ENCODE results near the gene GGCX.
"Not testable (repeated sequence)": the region's sequence is repeated elsewhere in the genome, so short reads cannot be mapped to it uniquely, and the experiment has no call there.

Gene GGCX

GRCh38 chr2:85548608-85548900, 12.7 kb downstream of the GGCX start:
- ChIA-PET CTCF (interaction anchor here (1.0 to 28.0 kb wide), 6 partner anchors 10 to 215 kb away, joined by 3 to 584 read pairs (median 64); partner anchors contain the start of genes GGCX, MAT2A and SH2D6), POLR2A (interaction anchor here (1.2 to 6.7 kb wide), 3 partner anchors 9 to 129 kb away, joined by 3 to 69 read pairs (median 6); partner anchors contain the start of gene MAT2A)

GRCh38 chr2:85547859-85548607, 13.3 kb downstream of the GGCX start:
- H3K4me3 ChIP-seq (ENCODE audit: control insufficient read depth in 1 of 7, extremely low read depth in 1 of 7, insufficient read depth in 4 of 7, low read depth in 2 of 7, low read length in 6 of 7): no peak overlapping the region
- POLR2A ChIA-PET: interaction anchor here (1.2 to 6.7 kb wide), 2 partner anchors 8 to 129 kb away, joined by 3 to 69 read pairs; partner anchors contain the start of gene MAT2A
- no peaks in the 10 kb centered on the region for H3K9me3 ChIP-seq (ENCODE audit: control extremely low read depth in 1 of 5, control insufficient read depth in 4 of 5, insufficient read depth in 2 of 5, low read depth in 1 of 5, low read length in 4 of 5)
- WGBS (ENCODE audit: insufficient coverage): 87% methylated on average over 5 of the region's 6 CpGs
- H3K36me3 ChIP-seq (ENCODE audit: control insufficient read depth in 4 of 4, insufficient read depth in 4 of 4, low read length in 3 of 4): peaks cover 7 to 63% (median 31%) of the 10 kb centered on the region in 4 experiments
- H3K27ac ChIP-seq (ENCODE audit: insufficient read depth in 1 of 2, low read depth in 1 of 2, low read length in 2 of 2, poor library complexity in 1 of 2, severe bottlenecking in 2 of 2): no peak overlapping the region
- CTCF ChIA-PET: interaction anchor here (1.0 to 28.0 kb wide), 6 partner anchors 10 to 215 kb away, joined by 3 to 584 read pairs (median 64); partner anchors contain the start of genes GGCX, MAT2A and SH2D6
- no peak for DNase-seq
- H3K4me1 ChIP-seq (ENCODE audit: control extremely low read depth in 1 of 4, control insufficient read depth in 4 of 4, insufficient read depth in 4 of 4, low read length in 3 of 4): peaks cover 18 to 34% (median 25%) of the 10 kb centered on the region in 4 experiments
- no peaks in the 10 kb centered on the region for H3K27me3 ChIP-seq (replicated peaks in 2 of 5; ENCODE audit: control insufficient read depth in 4 of 5, insufficient read depth in 5 of 5, low read length in 4 of 5)

More at GRCh38 chr2:85548608-85548900, 12.7 kb downstream of the GGCX start:
- no peaks in the 10 kb centered on the region for H3K27me3 ChIP-seq (replicated peaks in 2 of 5; ENCODE audit: control insufficient read depth in 4 of 5, insufficient read depth in 5 of 5, low read length in 4 of 5)
- no peak for DNase-seq
- peaks cover 10 to 62% (median 32%) of the 10 kb centered on the region in 4 experiments for H3K36me3 ChIP-seq (ENCODE audit: control insufficient read depth in 4 of 4, insufficient read depth in 4 of 4, low read length in 3 of 4)
- no peaks in the 10 kb centered on the region for H3K9me3 ChIP-seq (ENCODE audit: control extremely low read depth in 1 of 5, control insufficient read depth in 4 of 5, insufficient read depth in 2 of 5, low read depth in 1 of 5, low read length in 4 of 5)
- H3K4me1 ChIP-seq (ENCODE audit: control extremely low read depth in 1 of 4, control insufficient read depth in 4 of 4, insufficient read depth in 4 of 4, low read length in 3 of 4): peaks cover 18 to 31% (median 25%) of the 10 kb centered on the region in 4 experiments
- no peak overlapping the region for H3K27ac ChIP-seq (ENCODE audit: insufficient read depth in 1 of 2, low read depth in 1 of 2, low read length in 2 of 2, poor library complexity in 1 of 2, severe bottlenecking in 2 of 2)
- H3K4me3 ChIP-seq (ENCODE audit: control insufficient read depth in 1 of 7, extremely low read depth in 1 of 7, insufficient read depth in 4 of 7, low read depth in 2 of 7, low read length in 6 of 7): no peak overlapping the region
- WGBS (ENCODE audit: insufficient coverage): 95% methylated on average over 2 of the region's 2 CpGs

GRCh38 chr2:85547089-85547858, 14.0 kb downstream of the GGCX start:
- Histone ChIP-seq H3K27me3 (replicated peaks in 2 of 5; ENCODE audit: control insufficient read depth in 4 of 5, insufficient read depth in 5 of 5, low read length in 4 of 5) (no peaks in the 10 kb centered on the region), H3K36me3 (ENCODE audit: control insufficient read depth in 4 of 4, insufficient read depth in 4 of 4, low read length in 3 of 4) (peaks cover 14 to 63% (median 33%) of the 10 kb centered on the region in 4 experiments), H3K4me1 (ENCODE audit: control extremely low read depth in 1 of 4, control insufficient read depth in 4 of 4, insufficient read depth in 4 of 4, low read length in 3 of 4) (peaks cover 20 to 36% (median 29%) of the 10 kb centered on the region in 4 experiments), H3K4me3 (ENCODE audit: control insufficient read depth in 1 of 7, extremely low read depth in 1 of 7, insufficient read depth in 4 of 7, low read depth in 2 of 7, low read length in 6 of 7) (no peak overlapping the region), H3K27ac (ENCODE audit: insufficient read depth in 1 of 2, low read depth in 1 of 2, low read length in 2 of 2, poor library complexity in 1 of 2, severe bottlenecking in 2 of 2) (no peak overlapping the region), H3K9me3 (ENCODE audit: control extremely low read depth in 1 of 5, control insufficient read depth in 4 of 5, insufficient read depth in 2 of 5, low read depth in 1 of 5, low read length in 4 of 5) (no peaks in the 10 kb centered on the region)
- no peak for DNase-seq
- no CpG with 5 or more reads among the region's 1 CpG for WGBS (ENCODE audit: insufficient coverage)
- CTCF ChIA-PET: interaction anchor here (0.6 to 28.0 kb wide), 5 partner anchors 9 to 158 kb away, joined by 3 to 584 read pairs (median 78); partner anchors contain the start of genes MAT2A and SH2D6
- POLR2A ChIA-PET: interaction anchor here (6.7 kb wide), 1 partner anchor 7 kb away, joined by 69 read pairs; the partner anchor contains the start of gene MAT2A

- peaks cover 23 to 64% (median 42%) of the 10 kb centered on the region in 4 experiments for H3K36me3 ChIP-seq (ENCODE audit: control insufficient read depth in 4 of 4, insufficient read depth in 4 of 4, low read length in 3 of 4)
- H3K27ac ChIP-seq (ENCODE audit: insufficient read depth in 1 of 2, low read depth in 1 of 2, low read length in 2 of 2, poor library complexity in 1 of 2, severe bottlenecking in 2 of 2): no peak overlapping the region
- no peaks in the 10 kb centered on the region for H3K27me3 ChIP-seq (replicated peaks in 2 of 5; ENCODE audit: control insufficient read depth in 4 of 5, insufficient read depth in 5 of 5, low read length in 4 of 5)
- DNase-seq: no peak
- H3K4me3 ChIP-seq (ENCODE audit: control insufficient read depth in 1 of 7, extremely low read depth in 1 of 7, insufficient read depth in 4 of 7, low read depth in 2 of 7, low read length in 6 of 7): no peak overlapping the region
- WGBS (ENCODE audit: insufficient coverage): 100% methylated on average over 4 of the region's 5 CpGs
- ChIA-PET POLR2A (interaction anchor here (0.9 to 1.5 kb wide), 5 partner anchors 10 to 155 kb away, joined by 3 to 5 read pairs (median 3); partner anchors contain the start of gene CAPG), CTCF (interaction anchor here (1.4 to 28.0 kb wide), 5 partner anchors 9 to 156 kb away, joined by 3 to 584 read pairs (median 6); partner anchors contain the start of gene SH2D6)
- H3K4me1 ChIP-seq (ENCODE audit: control extremely low read depth in 1 of 4, control insufficient read depth in 4 of 4, insufficient read depth in 4 of 4, low read length in 3 of 4): peaks cover 25 to 38% (median 30%) of the 10 kb centered on the region in 4 experiments
- no peaks in the 10 kb centered on the region for H3K9me3 ChIP-seq (ENCODE audit: control extremely low read depth in 1 of 5, control insufficient read depth in 4 of 5, insufficient read depth in 2 of 5, low read depth in 1 of 5, low read length in 4 of 5)
Observed at GRCh38 chr2:85545780-85546240, 15.5 kb downstream of the GGCX start.

- peaks cover 23 to 64% (median 43%) of the 10 kb centered on the region in 4 experiments for H3K36me3 ChIP-seq (ENCODE audit: control insufficient read depth in 4 of 4, insufficient read depth in 4 of 4, low read length in 3 of 4)
- H3K4me1 ChIP-seq (ENCODE audit: control extremely low read depth in 1 of 4, control insufficient read depth in 4 of 4, insufficient read depth in 4 of 4, low read length in 3 of 4): peaks cover 26 to 38% (median 29%) of the 10 kb centered on the region in 4 experiments
- not testable (repeated sequence) for H3K4me3 ChIP-seq (ENCODE audit: control insufficient read depth in 1 of 7, extremely low read depth in 1 of 7, insufficient read depth in 4 of 7, low read depth in 2 of 7, low read length in 6 of 7); H3K27ac ChIP-seq (ENCODE audit: insufficient read depth in 1 of 2, low read depth in 1 of 2, low read length in 2 of 2, poor library complexity in 1 of 2, severe bottlenecking in 2 of 2); H3K27me3 ChIP-seq (replicated peaks in 2 of 5; ENCODE audit: control insufficient read depth in 4 of 5, insufficient read depth in 5 of 5, low read length in 4 of 5); H3K9me3 ChIP-seq (ENCODE audit: control extremely low read depth in 1 of 5, control insufficient read depth in 4 of 5, insufficient read depth in 2 of 5, low read depth in 1 of 5, low read length in 4 of 5); DNase-seq
- ChIA-PET POLR2A (interaction anchor here (1.0 to 1.5 kb wide), 4 partner anchors 10 to 155 kb away, joined by 3 to 4 read pairs (median 3); partner anchors contain the start of gene CAPG), CTCF (interaction anchor here (1.4 to 28.0 kb wide), 5 partner anchors 10 to 156 kb away, joined by 3 to 584 read pairs (median 6); partner anchors contain the start of gene SH2D6)
- no CpG with 5 or more reads among the region's 5 CpGs for WGBS (ENCODE audit: insufficient coverage)
Observed at GRCh38 chr2:85544915-85545779, 16.1 kb downstream of the GGCX start.

GRCh38 chr2:85544254-85544691, 17.0 kb downstream of the GGCX start:
- Histone ChIP-seq H3K4me1 (ENCODE audit: control extremely low read depth in 1 of 4, control insufficient read depth in 4 of 4, insufficient read depth in 4 of 4, low read length in 3 of 4) (peaks cover 23 to 34% (median 26%) of the 10 kb centered on the region in 4 experiments), H3K36me3 (ENCODE audit: control insufficient read depth in 4 of 4, insufficient read depth in 4 of 4, low read length in 3 of 4) (peaks cover 23 to 68% (median 43%) of the 10 kb centered on the region in 4 experiments)
- POLR2A ChIA-PET; H3K9me3 ChIP-seq (ENCODE audit: control extremely low read depth in 1 of 5, control insufficient read depth in 4 of 5, insufficient read depth in 2 of 5, low read depth in 1 of 5, low read length in 4 of 5); H3K27ac ChIP-seq (ENCODE audit: insufficient read depth in 1 of 2, low read depth in 1 of 2, low read length in 2 of 2, poor library complexity in 1 of 2, severe bottlenecking in 2 of 2); H3K4me3 ChIP-seq (ENCODE audit: control insufficient read depth in 1 of 7, extremely low read depth in 1 of 7, insufficient read depth in 4 of 7, low read depth in 2 of 7, low read length in 6 of 7); DNase-seq; H3K27me3 ChIP-seq (replicated peaks in 2 of 5; ENCODE audit: control insufficient read depth in 4 of 5, insufficient read depth in 5 of 5, low read length in 4 of 5): not testable (repeated sequence)
- 94% methylated on average over 3 of the region's 3 CpGs for WGBS (ENCODE audit: insufficient coverage)
- CTCF ChIA-PET: interaction anchor here (1.6 to 28.0 kb wide), 2 partner anchors 9 to 116 kb away, joined by 4 to 584 read pairs; partner anchors contain the start of gene SH2D6

All from common myeloid progenitor, CD34-positive (primary cell).